AG09309 (cell line): Measurements from ENCODE around the gene MAP3K4.

Source experiments
- DNase-seq: peaks from one replicate; pipeline ENCODE4 v3.0.0-alpha.2; 2010; ENCODE audit warnings: low read depth
- H3K4me3 ChIP-seq: 2 replicates; pipeline ENCODE4 v1.5.1; 2011; ENCODE audit warnings: mild to moderate bottlenecking, low read depth, low read length, moderate library complexity; ENCODE audit not compliant: control insufficient read depth
- CTCF ChIP-seq: IDR thresholded peaks from 2 replicates; pipeline ENCODE4 v1.5.1; 2011; ENCODE audit warnings: mild to moderate bottlenecking, low read depth, low read length, inconsistent platforms; ENCODE audit not compliant: insufficient read depth, control insufficient read depth; ENCODE audit errors: missing control alignments

The MAP3K4 gene

GRCh38 chr6:161023316-161023715 lies 31.7 kb downstream of the MAP3K4 start:
- no peak overlapping the region for H3K4me3 ChIP-seq
- no peak for DNase-seq
- TF ChIP-seq CTCF: no peak

GRCh38 chr6:161024364-161024920 lies 32.9 kb downstream of the MAP3K4 start:
- DNase-seq: no peak

GRCh38 chr6:161027385-161027784 lies 35.8 kb downstream of the MAP3K4 start:
- DNase-seq: no peak
- H3K4me3 ChIP-seq: no peak overlapping the region
- no peak for TF ChIP-seq CTCF

More at GRCh38 chr6:161024364-161024920, 32.9 kb downstream of the MAP3K4 start:
- TF ChIP-seq CTCF: no peak
- H3K4me3 ChIP-seq: no peak overlapping the region

- peak; percentile 79 for DNase-seq
- no peak for TF ChIP-seq CTCF
- no peak overlapping the region for H3K4me3 ChIP-seq
These were observed 37.7 kb downstream of the MAP3K4 start for GRCh38 chr6:161029195-161029809.

- H3K4me3 ChIP-seq: no peak overlapping the region
- DNase-seq: no peak
- TF ChIP-seq CTCF: no peak
These were observed 40.3 kb downstream of the MAP3K4 start for GRCh38 chr6:161031721-161032495.

GRCh38 chr6:161033667-161034066 lies 42.1 kb downstream of the MAP3K4 start:
- DNase-seq: no peak
- TF ChIP-seq CTCF: no peak

More at GRCh38 chr6:161033667-161034066, 42.1 kb downstream of the MAP3K4 start:
- H3K4me3 ChIP-seq: no peak overlapping the region
